Ramos (cell line): ENCODE data around the gene CD14.
"Not testable (repeated sequence)": the region's sequence is repeated elsewhere in the genome, so short reads cannot be mapped to it uniquely, and the experiment has no call there.

ENCODE experiments used
- in situ Hi-C: fragments of 300-500 bp; cut with MboI; formaldehyde crosslinking; loops from one replicate; pipeline ENCODE4 v1.14.3; 2022; ENCODE audit warnings: low sequenced_read_pairs; ENCODE audit not compliant: unreplicated experiment

Gene CD14

GRCh38 chr5:140603446-140603698, 29.6 kb downstream of the CD14 start:
- in situ Hi-C loops = not testable (repeated sequence)

GRCh38 chr5:140602147-140602546, 30.8 kb downstream of the CD14 start:
- in situ Hi-C loops = no loop called here

GRCh38 chr5:140600096-140600495, 32.9 kb downstream of the CD14 start:
- in situ Hi-C loops = no loop called here

GRCh38 chr5:140598836-140599235, 34.1 kb downstream of the CD14 start:
- in situ Hi-C loops = no loop called here

- in situ Hi-C loops = no loop called here
These were observed 36.6 kb downstream of the CD14 start for GRCh38 chr5:140596321-140596741.

- in situ Hi-C loops = no loop called here
These were observed 37.3 kb downstream of the CD14 start for GRCh38 chr5:140595538-140596300.

GRCh38 chr5:140594169-140594568, 38.8 kb downstream of the CD14 start:
- in situ Hi-C loops = no loop called here

GRCh38 chr5:140593070-140593469, 39.9 kb downstream of the CD14 start:
- in situ Hi-C loops = not testable (repeated sequence)

GRCh38 chr5:140591747-140592372, 41.1 kb downstream of the CD14 start:
- in situ Hi-C loops = no loop called here

GRCh38 chr5:140590861-140591260, 42.1 kb downstream of the CD14 start:
- in situ Hi-C loops = no loop called here

- in situ Hi-C loops = no loop called here
These were observed 44.5 kb downstream of the CD14 start for GRCh38 chr5:140588311-140589070.

- in situ Hi-C loops = no loop called here
These were observed 45.5 kb downstream of the CD14 start for GRCh38 chr5:140587495-140587894.
